ENCODE results near the gene MED12.

DNA sequence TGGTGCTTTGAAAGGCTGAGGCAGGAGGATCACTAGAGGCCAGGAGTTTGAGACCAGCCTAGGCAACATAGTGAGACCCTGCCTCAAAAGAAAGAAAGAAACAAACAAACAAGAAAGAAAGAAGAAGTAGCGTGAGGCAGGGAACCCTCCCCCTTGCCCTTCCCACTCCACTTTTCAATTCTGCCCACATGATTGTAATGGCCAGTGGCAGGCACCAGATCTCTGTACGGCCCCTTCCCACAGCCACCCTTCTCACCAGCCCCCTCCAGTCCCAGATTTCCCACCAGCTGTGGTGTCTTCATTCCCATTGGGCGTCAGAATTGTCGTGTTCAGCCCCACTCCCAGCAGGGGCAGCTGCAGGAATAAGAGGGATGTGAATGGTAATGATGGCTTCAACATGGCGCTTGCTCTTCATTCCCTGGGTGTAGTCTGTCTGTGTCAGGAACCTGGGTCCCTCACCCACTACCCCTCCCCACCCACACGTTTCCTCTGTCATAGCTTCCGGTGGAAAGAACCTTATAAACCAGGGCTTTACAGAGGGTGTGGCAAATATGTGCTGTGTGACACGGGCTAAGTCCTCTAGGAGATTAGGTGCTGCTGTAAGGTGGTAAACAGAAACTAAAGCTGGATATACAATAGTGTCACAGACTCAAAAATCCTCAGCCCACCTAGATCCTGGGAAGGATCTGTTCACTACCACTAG, 7.1 kb upstream of the MED12 start, which contains the start of gene IL2RG:
- TF ChIP-seq, protein P1, sequence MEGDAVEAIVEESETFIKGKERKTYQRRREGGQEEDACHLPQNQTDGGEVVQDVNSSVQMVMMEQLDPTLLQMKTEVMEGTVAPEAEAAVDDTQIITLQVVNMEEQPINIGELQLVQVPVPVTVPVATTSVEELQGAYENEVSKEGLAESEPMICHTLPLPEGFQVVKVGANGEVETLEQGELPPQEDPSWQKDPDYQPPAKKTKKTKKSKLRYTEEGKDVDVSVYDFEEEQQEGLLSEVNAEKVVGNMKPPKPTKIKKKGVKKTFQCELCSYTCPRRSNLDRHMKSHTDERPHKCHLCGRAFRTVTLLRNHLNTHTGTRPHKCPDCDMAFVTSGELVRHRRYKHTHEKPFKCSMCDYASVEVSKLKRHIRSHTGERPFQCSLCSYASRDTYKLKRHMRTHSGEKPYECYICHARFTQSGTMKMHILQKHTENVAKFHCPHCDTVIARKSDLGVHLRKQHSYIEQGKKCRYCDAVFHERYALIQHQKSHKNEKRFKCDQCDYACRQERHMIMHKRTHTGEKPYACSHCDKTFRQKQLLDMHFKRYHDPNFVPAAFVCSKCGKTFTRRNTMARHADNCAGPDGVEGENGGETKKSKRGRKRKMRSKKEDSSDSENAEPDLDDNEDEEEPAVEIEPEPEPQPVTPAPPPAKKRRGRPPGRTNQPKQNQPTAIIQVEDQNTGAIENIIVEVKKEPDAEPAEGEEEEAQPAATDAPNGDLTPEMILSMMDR (IDR thresholded peaks at IDR 0.05): no peak
- TF ChIP-seq POLR2A (IDR thresholded peaks at IDR 0.05): no peak
